PC-9 (cell line): ENCODE results near the gene GAST. TPM values are rescaled to one million over a fixed set of nuclear protein-coding genes. Genes with fewer than 3 reads are reported as not detected.

Source experiments
- BruUV-seq: library from RNA; stranded (reverse); fragments of 400-500 nt; replicated peaks from 2 replicates; lab custom pipeline; 2021; lab: Mats Ljungman, UMichigan
- CTCF ChIA-PET: fragments of 300-600 bp; sonication (Branson Sonifier 250); formaldehyde crosslinking; loops from one replicate; lab custom pipeline; 2022; ENCODE audit warnings: antibody characterized with exemption; lab: Charles Lee
- POLR2A ChIA-PET: fragments of 300-600 bp; sonication (Branson Sonifier 250); formaldehyde crosslinking; loops from one replicate; lab custom pipeline; 2022; ENCODE audit warnings: antibody characterized with exemption; ENCODE audit not compliant: unreplicated experiment; lab: Charles Lee
- DNase-seq, 2 experiments: peaks; one replicate each; pipeline versions ENCODE4 v3.0.0 to v3.0.0-alpha.2; 2015 to 2022; ENCODE audit warnings: mixed read lengths in 1 of 2
- H2AFZ ChIP-seq: fragments of 200-600 bp; sonication (generic); 2 replicates; pipeline ENCODE4 v1.8.1; 2017; ENCODE audit warnings: antibody characterized with exemption
- H3F3A ChIP-seq: fragments of 200-600 bp; sonication (generic); 2 replicates; pipeline ENCODE4 v1.8.1; 2017; ENCODE audit warnings: antibody characterized with exemption, mild to moderate bottlenecking, low read depth; ENCODE audit not compliant: insufficient read depth
- H3K27ac ChIP-seq: fragments of 200-600 bp; sonication (generic); 2 replicates; pipeline ENCODE4 v1.6.1; 2016; ENCODE audit warnings: mixed run types
- H3K27me3 ChIP-seq: fragments of 200-600 bp; sonication (generic); 2 replicates; pipeline ENCODE4 v1.6.1; 2016; ENCODE audit warnings: low read depth, mixed run types; ENCODE audit not compliant: insufficient read depth
- H3K36me3 ChIP-seq: fragments of 200-600 bp; sonication (generic); 2 replicates; pipeline ENCODE4 v1.6.1; 2016; ENCODE audit warnings: low read depth, mixed run types
- H3K4me1 ChIP-seq: fragments of 200-600 bp; sonication (generic); replicated peaks from 2 replicates; pipeline ENCODE4 v1.6.1; 2016; ENCODE audit warnings: mixed run types; ENCODE audit not compliant: insufficient read depth
- H3K4me2 ChIP-seq: fragments of 200-600 bp; sonication (generic); 2 replicates; pipeline ENCODE4 v1.6.1; 2017; ENCODE audit warnings: mixed run types
- H3K4me3 ChIP-seq: fragments of 200-600 bp; sonication (generic); 2 replicates; pipeline ENCODE4 v1.6.1; 2016; ENCODE audit warnings: mixed run types
- H3K79me2 ChIP-seq: fragments of 200-600 bp; sonication (generic); 2 replicates; pipeline ENCODE4 v1.6.1; 2017; ENCODE audit warnings: low read depth, mixed run types
- H3K9me2 ChIP-seq: fragments of 200-600 bp; sonication (generic); 2 replicates; pipeline ENCODE4 v1.8.1; 2017; ENCODE audit warnings: mild to moderate bottlenecking; ENCODE audit not compliant: insufficient read depth
- H3K9me3 ChIP-seq: fragments of 200-600 bp; sonication (generic); 2 replicates; pipeline ENCODE4 v1.8.1; 2016; ENCODE audit warnings: low read depth; ENCODE audit not compliant: insufficient read depth
- H4K20me1 ChIP-seq: fragments of 200-600 bp; sonication (generic); 2 replicates; pipeline ENCODE4 v1.8.1; 2017; ENCODE audit not compliant: insufficient read depth
- CTCF ChIP-seq: fragments of 200-600 bp; sonication (generic); conservative IDR thresholded peaks from 2 replicates; pipeline ENCODE4 v1.6.1; 2017; ENCODE audit warnings: mixed run types, antibody characterized with exemption, mild to moderate bottlenecking, moderate library complexity
- EZH2 ChIP-seq: fragments of 200-600 bp; sonication (generic); IDR thresholded peaks from 2 replicates; pipeline ENCODE4 v1.8.0; 2017; ENCODE audit warnings: antibody characterized with exemption, low read depth
- intact Hi-C: fragments of 100-400 bp; cut with micrococcal nuclease; formaldehyde crosslinking; loops from one replicate; pipeline ENCODE4 v1.10.0; 2022; ENCODE audit not compliant: unreplicated experiment
- total RNA-seq: library from RNA; stranded (reverse); gene quantifications from 2 replicates; pipeline ENCODE4 v1.2.3, GENCODE V29; 2021

Gene GAST
- total RNA-seq, 1 experiment from 2014 or later = 0.87 TPM

- TSS peak; percentile 99 for BruUV-seq
- Histone ChIP-seq H3K27me3 (no peaks in the 10 kb centered on the region), H3K4me3 (peak overlapping the region; percentile 50), H3K27ac (peak overlapping the region; percentile 94), H3K4me2 (peak overlapping the region; percentile 73), H4K20me1 (no peaks in the 10 kb centered on the region), H3K36me3 (no peaks in the 10 kb centered on the region), H3K79me2 (no peaks in the 10 kb centered on the region), H3K9me3 (no peaks in the 10 kb centered on the region), H2AFZ (0 out of 2 replicates have a peak overlapping the region, but pooled peaks have one; percentile 1), H3K4me1 (peaks cover 24% of the 10 kb centered on the region), H3F3A (peaks cover 26% of the 10 kb centered on the region), H3K9me2 (no peaks in the 10 kb centered on the region)
- DNase-seq = peak; percentile 61 to 80
- intact Hi-C loops = loop anchor here (2.0 kb wide), 1 partner anchor 24 kb away; no protein-coding TSS in a partner anchor
- TF ChIP-seq CTCF = no peak
- TF ChIP-seq EZH2 = no peak
- ChIA-PET CTCF (interaction anchor here (0.5 to 2.5 kb wide), 9 partner anchors 10 to 1032 kb away, joined by 3 to 17 read pairs (median 4); partner anchors contain the start of gene EIF1), POLR2A (interaction anchor here (0.6 to 3.2 kb wide), 12 partner anchors 10 to 1338 kb away, joined by 3 to 89 read pairs (median 9); partner anchors contain the start of gene EIF1)
Measured at GRCh38 chr17:41678411-41678906, 33.7 kb upstream of the GAST start.

GRCh38 chr17:41678907-41679739 lies 33.0 kb upstream of the GAST start:
- Histone ChIP-seq H3K4me1 (peaks cover 24% of the 10 kb centered on the region), H3K4me3 (peak overlapping the region; percentile 50), H3K27me3 (no peaks in the 10 kb centered on the region), H3K9me2 (no peaks in the 10 kb centered on the region), H3K4me2 (peak overlapping the region; percentile 73), H3K79me2 (no peaks in the 10 kb centered on the region), H3F3A (peaks cover 26% of the 10 kb centered on the region), H3K9me3 (no peaks in the 10 kb centered on the region), H3K36me3 (no peaks in the 10 kb centered on the region), H2AFZ (peak overlapping the region; percentile 41; the same call in 1 of the 2 replicates), H4K20me1 (no peaks in the 10 kb centered on the region), H3K27ac (peak overlapping the region; percentile 94)
- no peak for TF ChIP-seq EZH2
- peak; percentile 28; the same call in 1 of the 2 replicates for TF ChIP-seq CTCF
- ChIA-PET CTCF (interaction anchor here (0.5 to 2.5 kb wide), 8 partner anchors 10 to 860 kb away, joined by 3 to 17 read pairs (median 4); partner anchors contain the start of gene EIF1), POLR2A (interaction anchor here (0.5 to 3.2 kb wide), 16 partner anchors 10 to 1338 kb away, joined by 3 to 89 read pairs (median 4); partner anchors contain the start of gene EIF1)
- no TSS peak for BruUV-seq
- intact Hi-C loops = loop anchor here (1.0 to 2.0 kb wide), 2 partner anchors 9 to 24 kb away; partner anchors contain the start of gene EIF1
- DNase-seq = peak; percentile 67 to 88
